Right lobe of liver (tissue), 6 donors: Measurements from ENCODE around the gene SLC31A1. TPM values are rescaled to one million over a fixed set of nuclear protein-coding genes. Genes with fewer than 3 reads are reported as not detected.
A peak's percentile ranks its signal among the peaks of the same experiment; 100 is the strongest.

Experiments
- ATAC-seq, 4 donors: fragments of 200-7000 bp; cut with Tn5 transposase; one replicate each; pipeline ENCODE4 v1.9.1; 2020; ENCODE audit warnings: mild to moderate bottlenecking in 4 of 4, moderate library complexity in 4 of 4
- DNase-seq, 3 donors: peaks; one replicate each; pipeline ENCODE4 v3.0.0-alpha.2; 2020
- H3K27ac ChIP-seq, 3 donors: fragments of 200-600 bp; one replicate each; pipeline ENCODE4 v1.8.0; 2022
- H3K27me3 ChIP-seq, 2 donors: fragments of 200-600 bp; one replicate each; pipeline ENCODE4 v1.8.0; 2022
- H3K36me3 ChIP-seq, 4 donors: fragments of 200-600 bp; sonication (generic) in 1 of 4; one replicate each; pipeline versions ENCODE4 v1.5.1 to v1.8.0; 2017 to 2022; ENCODE audit warnings: control low read depth in 1 of 4
- H3K4me1 ChIP-seq, 4 donors: fragments of 200-600 bp; sonication (generic) in 1 of 4; one replicate each; pipeline versions ENCODE4 v1.5.1 to v1.8.0; 2017 to 2022; ENCODE audit warnings: control low read depth in 1 of 4
- H3K4me3 ChIP-seq, 3 donors: fragments of 200-600 bp; one replicate each; pipeline ENCODE4 v1.8.0; 2022
- H3K9me3 ChIP-seq, 4 donors: fragments of 200-600 bp; sonication (generic) in 1 of 4; one replicate each; pipeline versions ENCODE4 v1.5.1 to v1.8.0; 2017 to 2022; ENCODE audit warnings: control low read depth in 1 of 4
- CTCF ChIP-seq, 4 donors: fragments of 200-600 bp in 3 of 4; fragments of 450-650 bp in 1 of 4; IDR thresholded peaks; one replicate each; pipeline versions ENCODE4 v1.5.1 to v1.8.0; 2016 to 2022; ENCODE audit warnings: antibody characterized with exemption in 4 of 4, mild to moderate bottlenecking in 2 of 4
- POLR2A ChIP-seq: fragments of 450-650 bp; IDR thresholded peaks from one replicate; pipeline ENCODE4 v1.6.1; 2017; ENCODE audit warnings: antibody characterized with exemption, mild to moderate bottlenecking
- WGBS: methylation state at CpG from one replicate; pipeline ENCODE4 v1.1.6; 2018; ENCODE audit warnings: low coverage, low lambda C conversion rate; ENCODE audit not compliant: insufficient coverage; ENCODE audit errors: missing lambda C conversion rate; 5-methylcytosine and 5-hydroxymethylcytosine counted together
- intact Hi-C, 2 donors: fragments of 100-400 bp; cut with DNase I; formaldehyde crosslinking; loops; one replicate each; pipeline versions ENCODE4 v1.11.2 to v1.14.1; 2022
- total RNA-seq, 6 experiments: library from RNA; depleted of rRNA in 2 of 6; stranded (reverse); fragments of >200 nt in 2 of 6; fragmentation: NEBNext Ultra II Directional in 3 of 6; extraction: Animal tissue kit (Norgen Biotek cat#: 25700) in 3 of 6; gene quantifications; one replicate each; pipeline versions ENCODE4 v1.1.0 to v1.2.4, GENCODE V29; 2016 to 2023
- donor health status: DM: no; HTN: yes; CAD: no.
- donor health status: DM: no; HTN: no; CAD: no.
- donor health status: DM: no; HTN: no; CAD: no.
- donor health status: DM: no; HTN: yes; CAD: no.
- donor health status: DM: no; HTN: yes; CAD: no.

SLC31A1 gene
- total RNA-seq, 6 experiments from 2014 or later: 48.0 to 92.6 (median 71.5) TPM

- ATAC-seq (peak; percentile 75 to 88 (median 82)), DNase-seq (peak in 1 of 3 donors; percentile 52)
- Histone ChIP-seq H3K4me1 (peaks cover 0 to 41% (median 18%) of the 10 kb centered on the region in 4 donors), H3K4me3 (peak overlapping the region in 1 of 3 donors; percentile 19), H3K27ac (peak overlapping the region; percentile 40 to 84 (median 77)), H3K27me3 (no peaks in the 10 kb centered on the region), H3K9me3 (no peaks in the 10 kb centered on the region), H3K36me3 (peaks cover 0 to 20% (median 5%) of the 10 kb centered on the region in 4 donors)
- 11% methylated on average over 1 of the region's 1 CpG for WGBS
- intact Hi-C loops: no loop called here
- no peak for TF ChIP-seq CTCF (IDR thresholded peaks at IDR 0.05)
Measured at GRCh38 chr9:113261917-113262671, 40.8 kb downstream of the SLC31A1 start.

DNA sequence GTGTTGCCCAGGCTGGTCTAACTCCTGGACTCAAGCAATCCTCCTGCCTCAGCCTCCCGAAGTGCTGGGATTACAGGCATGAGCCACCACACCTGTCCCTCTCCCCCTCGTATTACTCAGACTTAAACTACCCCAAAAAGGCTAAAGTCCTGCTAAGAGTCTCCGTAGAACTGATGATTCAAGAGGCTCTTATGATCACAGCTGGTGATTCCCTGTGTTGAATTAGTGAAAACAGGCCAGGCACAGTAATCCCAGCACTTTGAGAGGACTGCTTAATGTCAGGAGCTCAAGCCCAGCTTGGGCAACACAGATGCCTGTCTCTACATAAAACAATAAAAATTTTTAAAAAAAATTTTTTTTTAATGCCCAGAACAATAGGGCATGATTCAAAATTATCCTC is 44.8 kb downstream of the SLC31A1 start:
- 91% methylated on average over 3 of the region's 3 CpGs for WGBS

DNA sequence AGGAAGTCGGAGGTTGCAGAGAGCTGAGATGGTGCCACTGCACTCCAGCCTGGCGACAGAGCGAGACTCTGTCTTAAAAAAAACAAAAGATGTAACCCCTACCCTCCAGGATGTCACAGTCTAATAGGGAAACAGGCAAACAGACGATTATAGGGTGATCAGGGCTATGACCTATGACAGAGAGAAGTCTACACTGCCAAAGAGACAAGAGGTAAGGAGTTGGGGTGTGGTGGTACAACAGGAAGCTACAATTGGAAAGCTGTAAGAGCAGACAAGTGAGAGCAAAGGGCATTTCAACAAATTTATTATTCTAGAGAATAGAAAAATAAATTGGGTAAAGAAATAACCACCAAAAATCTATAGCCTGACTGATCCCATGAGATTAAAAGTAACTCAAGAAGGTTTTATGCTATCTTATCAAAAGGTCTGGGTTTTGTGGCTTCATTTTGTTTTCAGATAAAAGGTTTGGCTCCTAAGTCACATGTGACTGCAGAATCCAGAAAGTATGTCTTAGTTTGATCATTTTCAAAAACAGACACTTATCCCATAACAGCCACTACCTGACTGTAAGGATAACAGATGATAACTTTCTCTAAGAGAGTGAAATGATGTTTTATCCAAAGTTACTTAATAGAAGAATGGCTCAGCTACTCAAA is 46.7 kb downstream of the SLC31A1 start:
- Histone ChIP-seq H3K36me3 (peaks cover 4 to 56% (median 11%) of the 10 kb centered on the region in 4 donors), H3K27me3 (no peaks in the 10 kb centered on the region), H3K4me1 (peaks cover 0 to 14% (median 5%) of the 10 kb centered on the region in 4 donors), H3K27ac (no peak overlapping the region), H3K9me3 (no peaks in the 10 kb centered on the region), H3K4me3 (no peak overlapping the region)
- TF ChIP-seq CTCF (IDR thresholded peaks at IDR 0.05): no peak
- no peak for TF ChIP-seq POLR2A
- DNase-seq (no peak), ATAC-seq (no peak)
- 78% methylated on average over 4 of the region's 4 CpGs for WGBS
- intact Hi-C loops: loop anchor here in 1 of 2 donors (5.0 kb wide), 1 partner anchor 46 kb away; the partner anchor contains the start of genes FKBP15 and SLC31A1

More for the DNA sequence above, 44.8 kb downstream of the SLC31A1 start:
- DNase-seq (no peak), ATAC-seq (no peak)
- H3K27ac ChIP-seq: no peak overlapping the region
- H3K27me3 ChIP-seq: no peaks in the 10 kb centered on the region
- TF ChIP-seq CTCF (IDR thresholded peaks at IDR 0.05) (no peak), POLR2A (no peak)
- H3K4me3 ChIP-seq: no peak overlapping the region
- intact Hi-C loops: loop anchor here in 1 of 2 donors (5.0 kb wide), 1 partner anchor 44 kb away; the partner anchor contains the start of genes FKBP15 and SLC31A1
- peaks cover 0 to 27% (median 13%) of the 10 kb centered on the region in 4 donors for H3K4me1 ChIP-seq
- peaks cover 4 to 38% (median 7%) of the 10 kb centered on the region in 4 donors for H3K36me3 ChIP-seq
- no peaks in the 10 kb centered on the region for H3K9me3 ChIP-seq

GRCh38 chr9:113269355-113269754 is 48.0 kb downstream of the SLC31A1 start:
- no peaks in the 10 kb centered on the region for H3K27me3 ChIP-seq
- H3K27ac ChIP-seq: no peak overlapping the region
- TF ChIP-seq CTCF (IDR thresholded peaks at IDR 0.05): no peak
- no peak for TF ChIP-seq POLR2A
- peaks cover 0 to 64% (median 11%) of the 10 kb centered on the region in 4 donors for H3K36me3 ChIP-seq
- H3K4me3 ChIP-seq: no peak overlapping the region
- 51% methylated on average over 2 of the region's 2 CpGs for WGBS
- no peaks in the 10 kb centered on the region for H3K9me3 ChIP-seq
- ATAC-seq: peak in 3 of 4 donors; percentile 28 to 38 (median 31)
- intact Hi-C loops: loop anchor here in 1 of 2 donors (5.0 kb wide), 1 partner anchor 47 kb away; the partner anchor contains the start of genes FKBP15 and SLC31A1
- H3K4me1 ChIP-seq: peaks cover 0 to 19% (median 9%) of the 10 kb centered on the region in 4 donors
- DNase-seq: no peak
